K562 (cell line): ENCODE measurements around the gene NABP2.

Source experiments
- CBX3 ChIP-seq, 2 experiments: IDR thresholded peaks; 1 replicate in 1 of 2; 2 replicates in 1 of 2; pipeline ENCODE4 v1.6.1; 2012; ENCODE audit warnings: inconsistent platforms in 2 of 2, low read length in 2 of 2, borderline replicate concordance in 1 of 2, control low read depth in 1 of 2
- EZH2 ChIP-seq: IDR thresholded peaks from 2 replicates; pipeline ENCODE4 v1.6.1; 2012; ENCODE audit warnings: low read depth, mild to moderate bottlenecking, inconsistent platforms, low read length, borderline replicate concordance
- JUN ChIP-seq, 2 experiments: sonication (generic) in 1 of 2; formaldehyde crosslinking in 1 of 2; IDR thresholded peaks; 2 replicates each; pipeline versions ENCODE4 v1.6.1 to v1.8.0; 2012 to 2022; ENCODE audit warnings: borderline replicate concordance in 2 of 2, mild to moderate bottlenecking in 2 of 2, improper control_type of control experiment in 1 of 2, low read depth in 1 of 2, low read length in 1 of 2, missing genetic modification reagents in 1 of 2
- JUNB ChIP-seq: fragments of 450-650 bp; formaldehyde crosslinking; conservative IDR thresholded peaks from 2 replicates; pipeline ENCODE4 v1.4.0; 2020; ENCODE audit warnings: mild to moderate bottlenecking
- PTRF ChIP-seq: fragments of 450-650 bp; IDR thresholded peaks from 2 replicates; pipeline ENCODE4 v1.6.1; 2016; ENCODE audit warnings: mild to moderate bottlenecking, missing genetic modification characterization, missing compliant biosample characterization
- ZNF224 ChIP-seq: sonication (generic); formaldehyde crosslinking; IDR thresholded peaks from 2 replicates; pipeline ENCODE4 v1.8.0; 2022; ENCODE audit warnings: mild to moderate bottlenecking, missing genetic modification reagents
- ZNF436 ChIP-seq: fragments of 250-450, 450-650 bp; sonication (Bioruptor Pico); formaldehyde crosslinking; IDR thresholded peaks from 2 replicates; pipeline ENCODE4 v1.7.0; 2020; ENCODE audit warnings: mild to moderate bottlenecking
- TF ChIP-seq, protein P1 (sequence below), 3 experiments: IDR thresholded peaks in 2 of 3; conservative IDR thresholded peaks in 1 of 3; 2 replicates each; pipeline ENCODE4 v1.5.1; 2011 to 2012; ENCODE audit warnings: low read length in 3 of 3, mild to moderate bottlenecking in 3 of 3, control low read depth in 2 of 3, improper control_type of control experiment in 1 of 3, inconsistent platforms in 1 of 3, low read depth in 1 of 3, mixed read lengths in 1 of 3, moderate library complexity in 1 of 3; ENCODE audit not compliant: insufficient read depth in 2 of 3

- TF ChIP-seq EZH2, result no peak
- TF ChIP-seq CBX3 (IDR thresholded peaks at IDR 0.05; ENCODE audit: borderline replicate concordance in 1 of 2, low read length in 2 of 2), result no peak
- TF ChIP-seq JUN (IDR thresholded peaks at IDR 0.05; ENCODE audit: borderline replicate concordance, low read depth, low read length), result no peak
- no peak for TF ChIP-seq JUN (CRISPR knock-in tag; IDR thresholded peaks at IDR 0.05; ENCODE audit: borderline replicate concordance)
- no peak for TF ChIP-seq ZNF224 (CRISPR knock-in tag)
- no peak for TF ChIP-seq ZNF436 (CRISPR knock-in tag)
- TF ChIP-seq JUNB (CRISPR knock-in tag), result no peak
- TF ChIP-seq, protein P1, sequence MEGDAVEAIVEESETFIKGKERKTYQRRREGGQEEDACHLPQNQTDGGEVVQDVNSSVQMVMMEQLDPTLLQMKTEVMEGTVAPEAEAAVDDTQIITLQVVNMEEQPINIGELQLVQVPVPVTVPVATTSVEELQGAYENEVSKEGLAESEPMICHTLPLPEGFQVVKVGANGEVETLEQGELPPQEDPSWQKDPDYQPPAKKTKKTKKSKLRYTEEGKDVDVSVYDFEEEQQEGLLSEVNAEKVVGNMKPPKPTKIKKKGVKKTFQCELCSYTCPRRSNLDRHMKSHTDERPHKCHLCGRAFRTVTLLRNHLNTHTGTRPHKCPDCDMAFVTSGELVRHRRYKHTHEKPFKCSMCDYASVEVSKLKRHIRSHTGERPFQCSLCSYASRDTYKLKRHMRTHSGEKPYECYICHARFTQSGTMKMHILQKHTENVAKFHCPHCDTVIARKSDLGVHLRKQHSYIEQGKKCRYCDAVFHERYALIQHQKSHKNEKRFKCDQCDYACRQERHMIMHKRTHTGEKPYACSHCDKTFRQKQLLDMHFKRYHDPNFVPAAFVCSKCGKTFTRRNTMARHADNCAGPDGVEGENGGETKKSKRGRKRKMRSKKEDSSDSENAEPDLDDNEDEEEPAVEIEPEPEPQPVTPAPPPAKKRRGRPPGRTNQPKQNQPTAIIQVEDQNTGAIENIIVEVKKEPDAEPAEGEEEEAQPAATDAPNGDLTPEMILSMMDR (IDR thresholded peaks at IDR 0.05 in 2 of 3, conservative IDR thresholded peaks at IDR 0.05 in 1 of 3; ENCODE audit: insufficient read depth in 2 of 3, low read depth in 1 of 3, low read length in 3 of 3), result no peak
- no peak for TF ChIP-seq PTRF (tag)
These were observed 34.7 kb downstream of the NABP2 start for GRCh38 chr12:56258820-56259183.
